GM12892 (cell line): ENCODE results near the gene VIPAS39.

Experiments used
- POLR2A ChIP-seq: IDR thresholded peaks from 2 replicates; pipeline ENCODE4 v1.6.1; 2011; ENCODE audit warnings: low read depth, low read length, control low read depth
- POLR2AphosphoS5 ChIP-seq: IDR thresholded peaks from 2 replicates; pipeline ENCODE4 v1.6.1; 2011; ENCODE audit warnings: low read depth, low read length, control low read depth

- TF ChIP-seq POLR2AphosphoS5 = no peak
- TF ChIP-seq POLR2A = no peak
Measured at GRCh38 chr14:77495334-77495733, 37.9 kb upstream of the VIPAS39 start.
